ENCODE data around the gene DIS3L2.

The DIS3L2 gene

GRCh38 chr2:232075859-232076258 lies 114.3 kb downstream of the DIS3L2 start:
- Histone ChIP-seq H2BK15ac (replicated peaks; ENCODE audit: low read depth) (no peak overlapping the region), H4K8ac (ENCODE audit: low read depth, low read length) (no peak overlapping the region), H2BK120ac (ENCODE audit: low read depth, low read length) (no peak overlapping the region), H3K27ac (ENCODE audit: low read depth, low read length) (no peak overlapping the region), H3K56ac (ENCODE audit: low read length) (no peak overlapping the region), H4K5ac (ENCODE audit: low read length) (no peak overlapping the region), H3K23ac (ENCODE audit: low read length) (no peak overlapping the region), H3K18ac (ENCODE audit: low read length) (no peak overlapping the region), H2AK5ac (ENCODE audit: low read length) (no peak overlapping the region), H3K79me1 (ENCODE audit: low read length) (no peaks in the 10 kb centered on the region), H2BK5ac (ENCODE audit: low read length) (no peak overlapping the region), H3K4ac (ENCODE audit: low read depth, low read length) (no peak overlapping the region), H3K4me3 (ENCODE audit: low read length) (no peak overlapping the region), H3K4me2 (ENCODE audit: low read length) (no peak overlapping the region), H3K4me1 (ENCODE audit: control insufficient read depth, low read depth, low read length) (no peaks in the 10 kb centered on the region), H3K36me3 (ENCODE audit: control insufficient read depth, insufficient read depth, low read length) (no peaks in the 10 kb centered on the region), H3K79me2 (ENCODE audit: control insufficient read depth, insufficient read depth, low read length) (no peaks in the 10 kb centered on the region), H3K9ac (ENCODE audit: low read length) (no peak overlapping the region), H3K27me3 (ENCODE audit: insufficient read depth, low read length, poor library complexity) (no peaks in the 10 kb centered on the region)
- no CpG with 5 or more reads among the region's 1 CpG for WGBS (ENCODE audit: extremely low coverage, insufficient coverage, low lambda C conversion rate)
- no peak for DNase-seq

- Histone ChIP-seq H2BK15ac (replicated peaks; ENCODE audit: low read depth) (no peak overlapping the region), H4K5ac (ENCODE audit: low read length) (no peak overlapping the region), H3K79me2 (ENCODE audit: control insufficient read depth, insufficient read depth, low read length) (no peaks in the 10 kb centered on the region), H3K36me3 (ENCODE audit: control insufficient read depth, insufficient read depth, low read length) (no peaks in the 10 kb centered on the region), H2AK5ac (ENCODE audit: low read length) (no peak overlapping the region), H3K56ac (ENCODE audit: low read length) (no peak overlapping the region), H3K4ac (ENCODE audit: low read depth, low read length) (no peak overlapping the region), H3K27ac (ENCODE audit: low read depth, low read length) (no peak overlapping the region), H2BK120ac (ENCODE audit: low read depth, low read length) (no peak overlapping the region), H3K9ac (ENCODE audit: low read length) (no peak overlapping the region), H3K27me3 (ENCODE audit: insufficient read depth, low read length, poor library complexity) (no peaks in the 10 kb centered on the region), H3K79me1 (ENCODE audit: low read length) (no peaks in the 10 kb centered on the region), H4K8ac (ENCODE audit: low read depth, low read length) (no peak overlapping the region), H3K4me3 (ENCODE audit: low read length) (no peak overlapping the region), H3K4me2 (ENCODE audit: low read length) (no peak overlapping the region), H3K18ac (ENCODE audit: low read length) (no peak overlapping the region), H3K4me1 (ENCODE audit: control insufficient read depth, low read depth, low read length) (no peaks in the 10 kb centered on the region), H3K23ac (ENCODE audit: low read length) (no peak overlapping the region), H2BK5ac (ENCODE audit: low read length) (no peak overlapping the region)
- WGBS (ENCODE audit: extremely low coverage, insufficient coverage, low lambda C conversion rate): no CpG with 5 or more reads among the region's 1 CpG
- no peak for DNase-seq
These were observed 114.8 kb downstream of the DIS3L2 start for GRCh38 chr2:232076272-232076671.

DNA sequence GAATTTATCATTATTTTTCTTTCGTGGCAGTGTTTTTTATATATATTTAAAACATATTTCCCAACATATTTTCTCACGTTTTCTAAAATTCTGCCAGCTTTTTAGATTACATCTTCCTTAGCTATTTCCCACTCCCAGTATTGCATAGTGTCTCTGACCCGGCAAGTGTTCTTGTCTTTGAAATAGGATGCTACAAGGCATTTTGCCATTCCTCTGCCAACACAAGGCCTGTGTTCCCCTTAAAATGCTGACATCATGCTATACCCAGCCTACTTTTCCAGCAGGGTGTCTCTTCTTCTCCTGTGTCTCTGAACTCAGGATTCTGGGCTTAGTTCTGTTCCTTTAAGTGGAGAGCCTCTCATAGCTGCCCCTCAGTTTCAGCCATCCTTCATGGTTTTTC lies 115.2 kb downstream of the DIS3L2 start:
- WGBS (ENCODE audit: extremely low coverage, insufficient coverage, low lambda C conversion rate): no CpG with 5 or more reads among the region's 3 CpGs
- no peak overlapping the region for H3K4me2 ChIP-seq (ENCODE audit: low read length)
- DNase-seq: peak; percentile 18

GRCh38 chr2:232085164-232085563 lies 123.7 kb downstream of the DIS3L2 start:
- Histone ChIP-seq H3K27me3 (ENCODE audit: insufficient read depth, low read length, poor library complexity) (no peaks in the 10 kb centered on the region), H3K4ac (ENCODE audit: low read depth, low read length) (no peak overlapping the region), H3K4me2 (ENCODE audit: low read length) (no peak overlapping the region), H4K5ac (ENCODE audit: low read length) (no peak overlapping the region), H3K36me3 (ENCODE audit: control insufficient read depth, insufficient read depth, low read length) (no peaks in the 10 kb centered on the region), H2BK15ac (replicated peaks; ENCODE audit: low read depth) (no peak overlapping the region), H3K4me1 (ENCODE audit: control insufficient read depth, low read depth, low read length) (no peaks in the 10 kb centered on the region), H3K9ac (ENCODE audit: low read length) (no peak overlapping the region), H4K8ac (ENCODE audit: low read depth, low read length) (no peak overlapping the region), H3K18ac (ENCODE audit: low read length) (no peak overlapping the region), H3K79me1 (ENCODE audit: low read length) (no peaks in the 10 kb centered on the region), H2BK120ac (ENCODE audit: low read depth, low read length) (no peak overlapping the region), H2AK5ac (ENCODE audit: low read length) (no peak overlapping the region), H3K27ac (ENCODE audit: low read depth, low read length) (no peak overlapping the region), H3K23ac (ENCODE audit: low read length) (no peak overlapping the region), H3K4me3 (ENCODE audit: low read length) (no peak overlapping the region), H3K56ac (ENCODE audit: low read length) (no peak overlapping the region), H3K79me2 (ENCODE audit: control insufficient read depth, insufficient read depth, low read length) (no peaks in the 10 kb centered on the region), H2BK5ac (ENCODE audit: low read length) (no peak overlapping the region)
- no peak for DNase-seq
- WGBS (ENCODE audit: extremely low coverage, insufficient coverage, low lambda C conversion rate): 100% methylated on average over 1 of the region's 5 CpGs

More for the DNA sequence above, 115.2 kb downstream of the DIS3L2 start:
- no peaks in the 10 kb centered on the region for H3K4me1 ChIP-seq (ENCODE audit: control insufficient read depth, low read depth, low read length)
- no peak overlapping the region for H2BK5ac ChIP-seq (ENCODE audit: low read length)
- no peak overlapping the region for H2BK120ac ChIP-seq (ENCODE audit: low read depth, low read length)
- H3K79me2 ChIP-seq (ENCODE audit: control insufficient read depth, insufficient read depth, low read length): no peaks in the 10 kb centered on the region
- H3K4me3 ChIP-seq (ENCODE audit: low read length): no peak overlapping the region
- no peak overlapping the region for H3K18ac ChIP-seq (ENCODE audit: low read length)
- H3K27me3 ChIP-seq (ENCODE audit: insufficient read depth, low read length, poor library complexity): no peaks in the 10 kb centered on the region
- no peak overlapping the region for H4K8ac ChIP-seq (ENCODE audit: low read depth, low read length)
- no peak overlapping the region for H2BK15ac ChIP-seq (replicated peaks; ENCODE audit: low read depth)
- H3K9ac ChIP-seq (ENCODE audit: low read length): no peak overlapping the region
- no peak overlapping the region for H3K27ac ChIP-seq (ENCODE audit: low read depth, low read length)
- H3K23ac ChIP-seq (ENCODE audit: low read length): no peak overlapping the region
- no peaks in the 10 kb centered on the region for H3K36me3 ChIP-seq (ENCODE audit: control insufficient read depth, insufficient read depth, low read length)
- no peak overlapping the region for H3K56ac ChIP-seq (ENCODE audit: low read length)
- H4K5ac ChIP-seq (ENCODE audit: low read length): no peak overlapping the region
- no peak overlapping the region for H2AK5ac ChIP-seq (ENCODE audit: low read length)
- no peaks in the 10 kb centered on the region for H3K79me1 ChIP-seq (ENCODE audit: low read length)
- H3K4ac ChIP-seq (ENCODE audit: low read depth, low read length): no peak overlapping the region

GRCh38 chr2:232085826-232086425 lies 124.4 kb downstream of the DIS3L2 start:
- Histone ChIP-seq H3K56ac (ENCODE audit: low read length) (no peak overlapping the region), H3K4me2 (ENCODE audit: low read length) (no peak overlapping the region), H3K36me3 (ENCODE audit: control insufficient read depth, insufficient read depth, low read length) (no peaks in the 10 kb centered on the region), H4K5ac (ENCODE audit: low read length) (no peak overlapping the region), H2BK15ac (replicated peaks; ENCODE audit: low read depth) (no peak overlapping the region), H3K27ac (ENCODE audit: low read depth, low read length) (no peak overlapping the region), H2BK120ac (ENCODE audit: low read depth, low read length) (no peak overlapping the region), H3K18ac (ENCODE audit: low read length) (no peak overlapping the region), H2AK5ac (ENCODE audit: low read length) (no peak overlapping the region), H3K79me1 (ENCODE audit: low read length) (no peaks in the 10 kb centered on the region), H3K23ac (ENCODE audit: low read length) (no peak overlapping the region), H4K8ac (ENCODE audit: low read depth, low read length) (no peak overlapping the region), H3K4me3 (ENCODE audit: low read length) (no peak overlapping the region), H3K4ac (ENCODE audit: low read depth, low read length) (no peak overlapping the region), H3K79me2 (ENCODE audit: control insufficient read depth, insufficient read depth, low read length) (no peaks in the 10 kb centered on the region), H3K27me3 (ENCODE audit: insufficient read depth, low read length, poor library complexity) (no peaks in the 10 kb centered on the region), H3K9ac (ENCODE audit: low read length) (no peak overlapping the region), H2BK5ac (ENCODE audit: low read length) (no peak overlapping the region), H3K4me1 (ENCODE audit: control insufficient read depth, low read depth, low read length) (no peaks in the 10 kb centered on the region)
- no CpG with 5 or more reads among the region's 16 CpGs for WGBS (ENCODE audit: extremely low coverage, insufficient coverage, low lambda C conversion rate)
- peak; percentile 4 for DNase-seq

DNA sequence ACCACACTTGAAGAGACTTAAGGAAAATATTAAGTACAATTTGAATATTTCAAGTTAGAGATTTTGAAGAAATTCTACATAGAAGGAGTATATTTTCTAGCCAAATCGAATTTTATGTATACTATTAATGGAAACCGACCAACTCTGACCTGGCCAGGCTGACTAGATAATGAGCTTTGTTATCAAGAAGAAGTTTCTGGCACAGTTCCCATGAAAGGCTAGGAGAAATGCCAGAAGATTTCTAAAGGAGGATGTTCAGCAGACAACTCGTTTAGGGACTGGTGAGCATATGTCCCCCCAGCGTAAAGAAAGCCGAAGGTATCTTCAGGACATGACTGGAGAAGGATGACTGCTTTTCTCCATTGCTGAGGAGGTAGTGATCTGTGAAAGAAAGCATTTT lies 127.3 kb downstream of the DIS3L2 start:
- Histone ChIP-seq H3K27me3 (ENCODE audit: insufficient read depth, low read length, poor library complexity) (no peaks in the 10 kb centered on the region), H4K8ac (ENCODE audit: low read depth, low read length) (no peak overlapping the region), H3K79me2 (ENCODE audit: control insufficient read depth, insufficient read depth, low read length) (no peaks in the 10 kb centered on the region), H3K4me1 (ENCODE audit: control insufficient read depth, low read depth, low read length) (no peaks in the 10 kb centered on the region), H3K23ac (ENCODE audit: low read length) (no peak overlapping the region), H3K56ac (ENCODE audit: low read length) (no peak overlapping the region), H3K4ac (ENCODE audit: low read depth, low read length) (no peak overlapping the region), H2BK15ac (replicated peaks; ENCODE audit: low read depth) (no peak overlapping the region), H3K27ac (ENCODE audit: low read depth, low read length) (no peak overlapping the region), H3K36me3 (ENCODE audit: control insufficient read depth, insufficient read depth, low read length) (no peaks in the 10 kb centered on the region), H2BK5ac (ENCODE audit: low read length) (no peak overlapping the region), H4K5ac (ENCODE audit: low read length) (no peak overlapping the region), H3K9ac (ENCODE audit: low read length) (no peak overlapping the region), H3K4me3 (ENCODE audit: low read length) (no peak overlapping the region), H3K79me1 (ENCODE audit: low read length) (no peaks in the 10 kb centered on the region), H3K4me2 (ENCODE audit: low read length) (no peak overlapping the region), H2AK5ac (ENCODE audit: low read length) (no peak overlapping the region), H3K18ac (ENCODE audit: low read length) (no peak overlapping the region), H2BK120ac (ENCODE audit: low read depth, low read length) (no peak overlapping the region)
- no CpG with 5 or more reads among the region's 5 CpGs for WGBS (ENCODE audit: extremely low coverage, insufficient coverage, low lambda C conversion rate)
- peak; percentile 3 for DNase-seq
